SH-SY5Y (cell line): ENCODE results near the gene ORMDL3.

ENCODE experiments used
- GATA2 ChIP-seq: IDR thresholded peaks from 2 replicates; pipeline ENCODE4 v1.6.1; 2011; ENCODE audit warnings: mild to moderate bottlenecking, low read depth, low read length
- GATA3 ChIP-seq: IDR thresholded peaks from 2 replicates; pipeline ENCODE4 v1.6.1; 2011; ENCODE audit warnings: low read depth, mild to moderate bottlenecking, low read length, moderate library complexity

GRCh38 chr17:39970157-39970692, 42.8 kb upstream of the ORMDL3 start:
- TF ChIP-seq GATA2 (no peak), GATA3 (no peak)
